CD14-positive monocyte (primary cell): ENCODE results near the gene CEP19. TPM values are rescaled to one million over a fixed set of nuclear protein-coding genes. Genes with fewer than 3 reads are reported as not detected.

Source experiments
- DNase-seq, 3 donors: peaks; one replicate each; pipeline ENCODE4 v3.0.0-alpha.2; 2011 to 2022
- H2AFZ ChIP-seq: 2 replicates; pipeline ENCODE4 v1.6.0; 2012; ENCODE audit warnings: mild to moderate bottlenecking, low read depth, low read length, inconsistent platforms; ENCODE audit not compliant: insufficient read depth, poor library complexity, severe bottlenecking
- H3K27ac ChIP-seq, 2 donors: 1 replicate in 1 of 2; 2 replicates in 1 of 2; pipeline ENCODE4 v1.5.1; 2012 to 2013; ENCODE audit warnings: low read length in 2 of 2, control low read depth in 1 of 2, inconsistent platforms in 1 of 2, low read depth in 1 of 2, mild to moderate bottlenecking in 1 of 2
- H3K27me3 ChIP-seq, 2 donors: one replicate each; pipeline versions ENCODE4 v1.6.0 to v1.6.1; 2011 to 2013; ENCODE audit warnings: low read length in 2 of 2; ENCODE audit not compliant: control insufficient read depth in 2 of 2, insufficient read depth in 2 of 2
- H3K36me3 ChIP-seq, 2 donors: replicated peaks in 1 of 2; 1 replicate in 1 of 2; 2 replicates in 1 of 2; pipeline versions ENCODE4 v1.5.1 to v1.6.1; 2012 to 2013; ENCODE audit warnings: low read length in 2 of 2, control low read depth in 1 of 2, inconsistent platforms in 1 of 2, mild to moderate bottlenecking in 1 of 2; ENCODE audit not compliant: insufficient read depth in 2 of 2, control insufficient read depth in 1 of 2
- H3K4me1 ChIP-seq, 2 donors: 1 replicate in 1 of 2; 2 replicates in 1 of 2; pipeline versions ENCODE4 v1.5.1 to v1.6.1; 2012 to 2013; ENCODE audit warnings: low read length in 2 of 2, control low read depth in 1 of 2, inconsistent platforms in 1 of 2, mild to moderate bottlenecking in 1 of 2, moderate library complexity in 1 of 2; ENCODE audit not compliant: insufficient read depth in 2 of 2, control insufficient read depth in 1 of 2
- H3K4me2 ChIP-seq: replicated peaks from 2 replicates; pipeline ENCODE3; 2012; ENCODE audit warnings: low read length, moderate library complexity, mild to moderate bottlenecking; ENCODE audit not compliant: poor library complexity, severe bottlenecking; ENCODE audit errors: extremely low read depth
- H3K4me3 ChIP-seq, 3 experiments: fragments of 200-600 bp in 1 of 3; sonication (generic) in 1 of 3; replicated peaks in 1 of 3; 1 replicate in 2 of 3; 2 replicates in 1 of 3; pipeline ENCODE4 v1.5.1; 2011 to 2013; ENCODE audit warnings: low read length in 3 of 3, mild to moderate bottlenecking in 3 of 3, control low read depth in 2 of 3, low read depth in 2 of 3, inconsistent platforms in 1 of 3, moderate library complexity in 1 of 3
- H3K79me2 ChIP-seq: 2 replicates; pipeline ENCODE4 v1.6.0; 2012; ENCODE audit warnings: mild to moderate bottlenecking, control low read depth, inconsistent platforms, low read length, moderate library complexity; ENCODE audit not compliant: insufficient read depth
- H3K9ac ChIP-seq: 2 replicates; pipeline ENCODE4 v1.6.0; 2017; ENCODE audit warnings: low read length, mild to moderate bottlenecking; ENCODE audit not compliant: insufficient read depth, poor library complexity, severe bottlenecking
- H3K9me3 ChIP-seq, 2 donors: replicated peaks in 1 of 2; 1 replicate in 1 of 2; 2 replicates in 1 of 2; pipeline versions ENCODE4 v1.5.1 to v1.6.1; 2012 to 2013; ENCODE audit warnings: low read length in 2 of 2, control low read depth in 1 of 2; ENCODE audit not compliant: control insufficient read depth in 1 of 2, insufficient read depth in 1 of 2
- H4K20me1 ChIP-seq: 2 replicates; pipeline ENCODE4 v1.6.0; 2012; ENCODE audit warnings: mild to moderate bottlenecking, low read length, control low read depth, moderate library complexity; ENCODE audit not compliant: insufficient read depth
- H3K27ac Mint-ChIP-seq, 7 donors: one replicate each; pipeline ENCODE4 v1.8.0; 2020; ENCODE audit warnings: mild to moderate bottlenecking in 7 of 7, mixed read lengths in 7 of 7, moderate library complexity in 6 of 7, inconsistent platforms in 2 of 7
- H3K27me3 Mint-ChIP-seq, 3 donors: one replicate each; pipeline ENCODE4 v1.8.0; 2021 to 2022; ENCODE audit warnings: low read depth in 3 of 3, mild to moderate bottlenecking in 3 of 3, mixed read lengths in 3 of 3, moderate library complexity in 3 of 3, inconsistent platforms in 1 of 3
- H3K36me3 Mint-ChIP-seq, 2 donors: one replicate each; pipeline ENCODE4 v1.8.0; 2020; ENCODE audit warnings: mixed read lengths in 2 of 2, inconsistent platforms in 1 of 2, mild to moderate bottlenecking in 1 of 2
- H3K4me1 Mint-ChIP-seq: one replicate; pipeline ENCODE4 v1.8.0; 2020; ENCODE audit warnings: mild to moderate bottlenecking, mixed read lengths
- H3K4me3 Mint-ChIP-seq, 2 donors: one replicate each; pipeline ENCODE4 v1.8.0; 2020; ENCODE audit warnings: mild to moderate bottlenecking in 2 of 2, mixed read lengths in 2 of 2, moderate library complexity in 1 of 2
- H3K9me3 Mint-ChIP-seq, 7 donors: one replicate each; pipeline ENCODE4 v1.8.0; 2020 to 2022; ENCODE audit warnings: mixed read lengths in 7 of 7, mild to moderate bottlenecking in 6 of 7, moderate library complexity in 6 of 7, inconsistent platforms in 2 of 7
- CTCF ChIP-seq: fragments of 200-600 bp; IDR thresholded peaks from one replicate; pipeline ENCODE4 v1.8.0; 2022; ENCODE audit warnings: antibody characterized with exemption, mild to moderate bottlenecking
- WGBS: methylation state at CpG from one replicate; pipeline ENCODE4 v1.1.5; 2013; ENCODE audit warnings: missing lambda C conversion rate; ENCODE audit not compliant: insufficient coverage; 5-methylcytosine and 5-hydroxymethylcytosine counted together
- intact Hi-C, 2 donors: fragments of 100-400 bp; cut with micrococcal nuclease; formaldehyde crosslinking; loops; one replicate each; pipeline versions ENCODE4 v1.15.0 to v1.15.1; 2023
- polyA plus RNA-seq, 3 donors: library from polyadenylated mRNA; depleted of rRNA in 1 of 3; unstranded in 2 of 3; stranded (reverse) in 1 of 3; fragments of 300-500 nt in 2 of 3; fragments of >200 nt in 1 of 3; fragmentation: Illumina TruSeq in 2 of 3; gene quantifications; 1 replicate in 2 of 3; 2 replicates in 1 of 3; pipeline ENCODE4 v1.2.3, GENCODE V29; 2012 to 2021

Gene CEP19
- polyA plus RNA-seq, 3 donors: 1.7 to 3.2 (median 2.7) TPM

- no peak for DNase-seq
- no peaks in the 10 kb centered on the region for H3K4me1 ChIP-seq
- H3K4me3 ChIP-seq: no peak overlapping the region
- peaks cover 92% of the 10 kb centered on the region for H3K79me2 ChIP-seq
- 100% methylated on average over 2 of the region's 4 CpGs for WGBS
- no peak overlapping the region for H3K4me2 ChIP-seq
- Mint-ChIP-seq H3K36me3 (peaks cover 25 to 59% of the 10 kb centered on the region in 2 donors), H3K4me1 (peaks cover 27% of the 10 kb centered on the region), H3K4me3 (no peak overlapping the region), H3K9me3 (peaks cover 7 to 31% (median 10%) of the 10 kb centered on the region in 7 donors), H3K27ac (peak overlapping the region in 4 of 7 donors; percentile 18 to 73 (median 47)), H3K27me3 (no peaks in the 10 kb centered on the region)
- H2AFZ ChIP-seq: no peak overlapping the region
- peaks cover 92% of the 10 kb centered on the region for H4K20me1 ChIP-seq
- H3K27me3 ChIP-seq: no peaks in the 10 kb centered on the region
- peaks cover 14 to 81% of the 10 kb centered on the region in 2 donors for H3K36me3 ChIP-seq
- no peak for TF ChIP-seq CTCF
- peaks cover 14 to 17% of the 10 kb centered on the region in 2 donors for H3K9me3 ChIP-seq
- intact Hi-C loops: no loop called here
- no peak overlapping the region for H3K27ac ChIP-seq
- no peak overlapping the region for H3K9ac ChIP-seq
Measured at GRCh38 chr3:196756732-196757131, 44.7 kb upstream of the CEP19 start.

- Histone ChIP-seq H2AFZ (no peak overlapping the region), H3K4me2 (no peak overlapping the region), H3K27ac (peak overlapping the region in 1 of 2 donors; percentile 30), H3K27me3 (no peaks in the 10 kb centered on the region), H3K9me3 (peaks cover 14 to 17% of the 10 kb centered on the region in 2 donors), H3K4me1 (peaks cover 3 to 4% of the 10 kb centered on the region in 2 donors), H3K79me2 (peaks cover 100% of the 10 kb centered on the region), H3K36me3 (peaks cover 16 to 88% of the 10 kb centered on the region in 2 donors), H3K9ac (no peak overlapping the region), H4K20me1 (peaks cover 98% of the 10 kb centered on the region), H3K4me3 (no peak overlapping the region)
- Mint-ChIP-seq H3K27ac (peak overlapping the region in 5 of 7 donors; percentile 4 to 77 (median 23)), H3K4me3 (no peak overlapping the region), H3K9me3 (peaks cover 5 to 31% (median 10%) of the 10 kb centered on the region in 7 donors), H3K4me1 (peaks cover 30% of the 10 kb centered on the region), H3K27me3 (no peaks in the 10 kb centered on the region), H3K36me3 (peaks cover 28 to 70% of the 10 kb centered on the region in 2 donors)
- intact Hi-C loops: no loop called here
- TF ChIP-seq CTCF: no peak
- WGBS: 35% methylated on average over 8 of the region's 9 CpGs
- DNase-seq: no peak
Measured at GRCh38 chr3:196754091-196754981, 42.3 kb upstream of the CEP19 start.
